Stimulated activated CD4-positive, alpha-beta T cell treated with anti-CD3 and anti-CD28 coated beads, Interleukin-2, amount 100 ng/mL, for 48 hours (primary cell): ENCODE data around the gene SELENOO.

ENCODE experiments used
- DNase-seq, 2 donors: peaks; one replicate each; pipeline ENCODE4 v3.0.0-alpha.2; 2020

SELENOO gene

GRCh38 chr22:50171965-50172421 lies 28.8 kb upstream of the SELENOO start:
- DNase-seq, result no peak

GRCh38 chr22:50173311-50173982 lies 27.4 kb upstream of the SELENOO start:
- DNase-seq, result no peak

- no peak for DNase-seq
These were observed 26.8 kb upstream of the SELENOO start for GRCh38 chr22:50173983-50174355.

GRCh38 chr22:50174382-50175190 lies 26.2 kb upstream of the SELENOO start:
- no peak for DNase-seq

GRCh38 chr22:50175191-50175461 lies 25.7 kb upstream of the SELENOO start:
- DNase-seq, result no peak

DNA sequence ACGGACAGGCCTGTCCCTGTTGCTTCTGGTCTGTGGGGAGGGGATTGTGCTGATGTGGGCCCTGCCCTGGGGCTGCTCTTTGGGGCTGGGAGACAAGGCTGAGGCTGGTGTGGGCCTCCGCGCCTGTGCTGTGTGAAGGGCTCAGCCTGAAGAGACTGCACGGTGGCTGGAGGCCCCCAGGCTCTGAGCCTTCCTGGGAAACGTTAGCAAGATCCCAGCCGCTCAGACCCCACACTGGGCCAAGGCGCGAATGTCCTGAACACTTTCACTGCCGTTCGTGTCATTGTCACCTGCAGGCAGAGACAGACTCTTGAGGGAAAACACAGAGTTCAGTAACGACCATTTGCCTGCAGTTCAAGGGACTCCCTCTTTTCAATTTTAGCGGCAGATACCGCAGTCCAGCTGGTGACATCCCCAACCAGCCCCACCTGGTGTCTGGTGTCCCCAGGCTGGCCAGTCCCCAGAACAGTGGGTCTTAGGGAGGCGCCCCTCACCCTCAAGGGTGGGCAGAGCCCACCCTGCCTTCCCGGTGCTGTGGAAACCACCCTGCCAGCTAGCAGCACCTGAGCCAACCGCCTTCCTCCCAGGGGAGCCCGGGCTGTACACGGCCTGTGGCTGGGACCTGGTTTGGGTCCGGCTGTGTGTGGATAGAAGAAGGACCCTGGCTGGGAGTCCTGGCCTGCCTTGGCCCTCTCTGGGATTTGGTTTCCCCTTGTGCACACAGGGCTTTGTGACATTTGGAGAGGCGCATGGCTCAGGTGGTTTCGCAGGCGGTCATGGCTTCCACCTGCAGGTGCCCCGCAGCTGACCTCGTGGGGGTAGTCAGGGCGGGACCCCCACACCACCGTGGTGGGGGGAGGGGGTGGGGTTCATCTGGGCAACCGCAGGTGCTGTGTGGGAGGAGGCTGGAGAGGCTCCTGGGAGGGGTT lies 24.6 kb upstream of the SELENOO start:
- no peak for DNase-seq

GRCh38 chr22:50176850-50177536 lies 23.8 kb upstream of the SELENOO start:
- no peak for DNase-seq

DNA sequence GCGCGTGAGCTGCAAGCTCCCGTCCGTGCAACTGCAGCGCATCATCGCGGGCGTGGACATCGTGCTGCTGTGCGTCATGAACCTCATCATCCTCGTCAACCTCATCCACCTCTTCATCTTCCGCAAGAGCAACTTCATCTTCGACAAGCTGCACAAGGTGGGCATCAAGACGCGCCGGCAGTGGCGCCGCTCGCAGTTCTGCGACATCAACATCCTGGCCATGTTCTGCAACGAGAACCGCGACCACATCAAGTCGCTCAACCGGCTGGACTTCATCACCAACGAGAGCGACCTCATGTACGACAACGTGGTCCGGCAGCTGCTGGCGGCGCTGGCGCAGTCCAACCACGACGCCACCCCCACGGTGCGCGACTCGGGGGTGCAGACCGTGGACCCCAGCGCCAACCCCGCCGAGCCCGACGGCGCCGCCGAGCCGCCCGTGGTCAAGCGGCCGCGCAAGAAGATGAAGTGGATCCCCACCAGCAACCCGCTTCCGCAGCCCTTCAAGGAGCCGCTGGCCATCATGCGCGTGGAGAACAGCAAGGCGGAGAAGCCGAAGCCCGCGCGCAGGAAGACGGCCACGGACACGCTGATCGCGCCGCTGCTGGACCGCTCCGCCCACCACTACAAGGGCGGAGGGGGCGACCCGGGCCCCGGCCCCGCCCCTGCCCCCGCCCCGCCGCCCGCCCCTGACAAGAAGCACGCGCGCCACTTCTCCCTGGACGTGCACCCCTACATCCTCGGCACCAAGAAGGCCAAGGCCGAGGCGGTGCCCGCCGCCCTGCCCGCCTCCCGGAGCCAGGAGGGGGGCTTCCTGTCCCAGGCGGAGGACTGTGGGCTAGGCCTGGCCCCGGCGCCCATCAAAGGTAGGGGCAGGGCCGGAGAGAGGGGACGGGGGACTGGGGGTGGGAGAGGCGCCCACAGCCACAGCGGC lies 23.0 kb upstream of the SELENOO start:
- no peak for DNase-seq

DNA sequence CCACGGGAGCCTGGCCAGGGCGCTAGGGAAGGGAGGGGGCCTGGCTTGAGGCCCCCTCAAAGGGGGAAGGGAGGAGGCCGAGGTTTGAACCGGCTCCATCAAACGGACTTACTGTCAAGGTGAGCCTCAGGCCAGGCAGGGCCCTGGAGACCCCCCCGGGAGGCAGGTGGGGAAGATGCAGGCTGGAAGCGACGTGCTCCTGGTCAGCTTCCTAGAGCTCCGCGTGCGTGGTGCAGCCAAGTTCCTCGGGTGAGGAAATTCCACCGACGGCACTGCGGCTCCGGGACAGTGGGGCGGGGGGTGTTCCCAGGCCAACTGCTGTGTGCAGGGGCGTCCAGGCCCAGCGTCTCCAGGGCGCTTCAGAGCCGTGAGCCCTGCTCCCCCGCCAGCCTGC lies 22.3 kb upstream of the SELENOO start:
- no peak for DNase-seq

DNA sequence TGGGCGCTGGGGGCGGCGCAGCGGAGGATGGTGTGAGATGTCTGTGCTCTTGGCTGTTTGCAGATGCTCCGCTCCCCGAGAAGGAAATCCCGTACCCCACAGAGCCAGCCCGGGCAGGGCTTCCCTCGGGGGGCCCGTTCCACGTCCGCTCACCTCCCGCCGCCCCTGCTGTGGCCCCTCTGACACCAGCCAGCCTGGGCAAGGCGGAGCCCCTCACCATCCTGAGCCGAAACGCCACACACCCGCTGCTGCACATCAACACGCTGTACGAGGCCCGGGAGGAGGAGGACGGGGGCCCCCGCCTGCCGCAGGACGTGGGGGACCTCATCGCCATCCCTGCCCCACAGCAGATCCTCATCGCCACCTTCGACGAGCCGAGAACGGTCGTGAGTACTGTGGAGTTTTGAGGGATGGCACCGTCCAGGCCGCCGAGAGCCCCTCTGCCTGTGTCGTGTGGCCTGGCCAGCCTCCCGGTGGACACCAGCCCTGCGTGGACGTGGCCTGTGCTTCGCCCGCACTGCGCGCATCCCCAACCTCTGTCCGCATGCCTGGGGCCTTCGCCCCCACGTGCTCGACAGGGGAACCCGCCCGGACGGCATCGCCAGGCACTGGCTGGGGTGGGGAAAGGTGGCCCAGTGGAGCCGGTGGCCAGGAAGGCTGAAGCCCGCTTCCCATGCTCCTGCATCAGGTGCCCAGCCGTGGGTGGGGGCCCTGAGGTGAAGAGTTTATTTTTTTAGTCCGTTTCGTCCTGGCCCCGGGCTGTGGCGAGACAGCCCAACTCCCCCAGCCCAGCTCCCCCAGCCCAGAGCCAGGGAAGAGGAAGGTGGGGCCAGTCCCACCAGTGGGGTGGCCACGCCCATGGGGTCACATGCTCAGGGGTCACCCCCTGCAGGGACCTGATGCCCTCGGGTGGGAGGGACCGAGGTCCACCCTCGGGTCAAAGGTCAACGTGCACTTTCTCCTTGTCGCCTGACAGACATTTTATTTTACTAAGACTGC lies 21.6 kb upstream of the SELENOO start:
- DNase-seq, result no peak

GRCh38 chr22:50179937-50180726 lies 20.7 kb upstream of the SELENOO start:
- no peak for DNase-seq

DNA sequence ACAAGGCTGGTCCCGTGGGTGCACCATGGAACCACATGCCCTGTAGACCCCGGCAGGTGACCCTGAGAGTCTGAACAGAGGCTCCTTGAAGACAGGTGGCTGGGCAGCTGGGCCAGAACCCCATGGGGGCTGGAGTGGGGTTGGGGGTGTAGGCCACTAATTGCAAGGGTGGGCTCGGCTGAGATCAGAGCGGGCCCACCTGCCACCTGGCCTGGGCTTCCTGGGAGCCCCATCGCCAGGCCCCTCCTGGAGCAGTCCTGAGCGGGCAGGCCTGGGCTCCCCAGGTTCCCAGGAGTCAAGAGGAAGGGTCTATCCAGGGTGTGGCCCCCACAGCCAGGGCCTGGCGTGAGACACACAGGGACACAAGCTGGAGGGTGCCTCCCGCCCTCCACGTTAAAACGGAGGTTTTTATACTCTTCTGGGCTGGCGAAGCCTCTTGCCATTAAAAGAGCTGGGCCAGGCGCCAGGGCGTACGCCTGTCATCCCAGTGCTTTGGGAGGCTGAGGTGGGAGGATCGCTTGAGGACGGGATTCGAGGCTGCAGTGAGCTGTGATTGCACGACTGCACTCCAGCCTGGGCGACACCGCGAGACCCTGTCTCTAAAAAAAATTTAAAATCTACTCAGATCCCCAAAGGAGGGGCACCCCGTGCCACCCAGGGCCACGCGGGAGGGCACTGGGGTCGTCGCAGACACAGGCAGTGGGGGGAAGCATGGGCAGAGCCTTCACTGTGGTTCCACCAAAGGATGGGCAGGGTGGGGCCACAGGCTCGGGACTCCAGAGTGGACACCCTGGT lies 19.9 kb upstream of the SELENOO start:
- no peak for DNase-seq

GRCh38 chr22:50182176-50183081 lies 18.4 kb upstream of the SELENOO start:
- DNase-seq, result no peak

DNA sequence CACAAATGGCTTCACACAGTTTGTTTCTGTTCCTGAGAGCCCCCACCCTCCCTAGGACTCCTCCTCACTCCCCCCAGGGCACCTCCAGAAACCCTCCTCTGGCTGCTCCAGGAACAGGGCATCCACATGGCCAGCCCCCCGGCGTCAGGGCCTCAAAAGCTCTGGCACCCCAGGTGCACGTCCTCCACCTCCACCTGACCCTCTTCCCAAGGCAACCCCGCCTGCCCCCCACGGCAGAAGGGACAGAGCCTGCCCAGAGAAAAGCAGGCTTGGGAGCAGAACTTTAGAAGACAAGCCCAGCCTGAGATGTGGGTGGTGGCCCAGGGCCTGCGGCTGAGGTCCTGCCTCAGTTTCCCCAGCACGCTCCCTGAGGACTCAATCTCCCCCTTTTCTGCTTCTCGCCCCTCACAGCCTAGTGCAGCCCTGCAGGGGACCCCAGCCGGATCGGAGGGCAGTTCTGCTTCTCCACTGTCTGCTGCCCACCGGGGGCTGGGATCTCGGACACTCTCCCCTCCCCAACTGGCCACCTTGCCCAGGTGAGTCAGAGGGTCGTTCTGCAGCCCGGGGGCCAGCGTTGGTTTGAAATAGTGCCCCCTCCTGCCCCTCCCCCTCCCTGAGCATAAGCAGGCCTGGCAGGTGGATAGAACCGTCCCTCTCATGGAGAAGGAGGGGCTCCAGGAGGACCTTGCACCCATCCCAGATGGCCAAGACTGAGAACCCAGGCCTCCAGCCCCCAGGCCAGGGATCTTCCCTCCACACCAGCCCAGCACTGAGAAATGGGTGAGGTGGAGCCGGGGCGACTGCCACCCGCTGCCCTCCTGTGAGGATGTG lies 17.5 kb upstream of the SELENOO start:
- no peak for DNase-seq

DNA sequence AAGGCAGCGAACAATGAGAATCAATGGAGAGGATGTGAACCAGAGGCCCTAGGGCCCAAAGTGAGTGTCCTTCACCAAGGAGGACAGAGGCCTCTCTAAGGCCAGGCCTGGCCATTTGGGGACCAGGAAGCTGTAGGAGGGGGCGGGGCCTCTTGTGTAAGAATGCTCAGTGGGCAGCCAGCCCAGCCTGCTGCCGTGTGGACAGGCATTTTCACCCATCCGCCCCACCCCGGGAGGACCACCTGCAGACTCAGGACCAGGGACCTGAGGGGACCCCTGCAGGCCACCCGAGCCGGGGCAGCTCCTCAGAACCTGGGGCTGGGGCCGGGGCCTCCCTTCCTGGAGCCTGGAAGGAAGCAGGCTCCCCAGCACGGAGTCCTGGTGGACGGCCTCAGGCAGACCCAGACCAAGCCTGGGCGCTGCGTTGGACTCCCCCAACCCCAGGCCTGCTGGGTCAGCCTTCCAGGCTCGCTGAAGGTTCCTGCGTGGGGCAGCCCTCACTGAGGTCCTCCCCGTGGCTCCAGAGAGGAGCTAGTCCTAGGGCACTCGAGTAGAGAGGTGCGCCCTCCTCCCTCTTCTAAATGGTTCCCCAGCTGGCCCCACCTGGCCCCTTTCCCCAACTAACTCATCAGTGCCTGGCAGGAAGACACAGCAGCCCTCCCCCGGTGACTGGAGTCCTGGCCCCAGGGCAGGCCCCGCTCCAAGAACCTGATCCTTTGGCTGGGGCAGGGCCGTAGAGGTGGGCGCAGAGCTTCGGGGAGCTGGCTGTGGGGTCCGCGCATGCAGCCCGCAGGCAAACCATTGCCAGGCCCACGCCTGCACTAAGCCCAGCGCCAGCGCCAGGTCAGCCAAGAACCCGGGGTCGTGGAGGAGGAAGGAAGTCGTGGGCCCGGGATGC lies 16.6 kb upstream of the SELENOO start:
- DNase-seq, result no peak

DNA sequence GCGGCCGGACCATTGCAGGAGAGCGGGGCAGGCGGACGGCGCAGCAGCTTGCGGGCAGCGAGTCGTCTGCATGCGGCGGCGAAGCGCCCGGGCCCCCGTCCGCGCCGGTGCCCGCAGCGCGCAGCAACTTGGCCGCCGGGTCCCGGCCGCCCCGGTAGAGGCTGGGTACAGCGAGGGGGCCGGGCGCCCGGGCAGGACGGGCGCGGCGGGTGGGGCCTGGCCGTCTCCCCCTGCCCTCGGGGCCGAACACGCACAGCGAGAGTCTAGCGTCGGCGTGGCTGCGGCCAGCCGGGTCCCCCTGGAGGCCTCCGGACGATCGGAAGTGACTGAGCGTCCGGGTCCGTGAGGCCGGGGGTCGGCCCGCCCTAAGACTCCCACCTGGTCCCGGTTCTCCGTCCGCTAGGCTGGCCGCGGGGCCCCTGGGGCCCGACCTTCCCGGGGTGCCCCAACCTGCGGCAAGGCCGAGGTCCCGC lies 15.9 kb upstream of the SELENOO start:
- no peak for DNase-seq
